T1000 (cell line): ENCODE data around the gene LRRIQ4.

ENCODE experiments used
- DNase-seq: peaks from one replicate; lab custom pipeline; 2025; ENCODE audit warnings: mixed read lengths; lab: John Stamatoyannopoulos, UW

LRRIQ4 gene

GRCh38 chr3:169809230-169809795 is 3.4 kb upstream of the LRRIQ4 start:
- DNase-seq, result no peak

- no peak for DNase-seq
Measured at GRCh38 chr3:169811631-169812331, 889 bp upstream of the LRRIQ4 start.

- no peak for DNase-seq
Measured at GRCh38 chr3:169813278-169813677, 608 bp downstream of the LRRIQ4 start.

GRCh38 chr3:169813757-169814517 is 1.3 kb downstream of the LRRIQ4 start:
- DNase-seq, result no peak

GRCh38 chr3:169815590-169816150 is 3.0 kb downstream of the LRRIQ4 start:
- no peak for DNase-seq

GRCh38 chr3:169818316-169818715 is 5.6 kb downstream of the LRRIQ4 start:
- DNase-seq, result no peak

GRCh38 chr3:169822091-169822490 is 9.4 kb downstream of the LRRIQ4 start:
- DNase-seq, result no peak

GRCh38 chr3:169822540-169822939 is 9.9 kb downstream of the LRRIQ4 start:
- no peak for DNase-seq

GRCh38 chr3:169822983-169823382 is 10.3 kb downstream of the LRRIQ4 start:
- DNase-seq, result no peak

- no peak for DNase-seq
Measured at GRCh38 chr3:169825316-169825715, 12.6 kb downstream of the LRRIQ4 start.

- no peak for DNase-seq
Measured at GRCh38 chr3:169827712-169828111, 15.0 kb downstream of the LRRIQ4 start.

GRCh38 chr3:169835533-169835932 is 22.9 kb downstream of the LRRIQ4 start:
- no peak for DNase-seq

GRCh38 chr3:169836078-169836941 is 23.6 kb downstream of the LRRIQ4 start:
- DNase-seq, result no peak

- DNase-seq, result no peak
Measured at GRCh38 chr3:169836942-169837275, 24.2 kb downstream of the LRRIQ4 start.

- no peak for DNase-seq
Measured at GRCh38 chr3:169838511-169839030, 25.9 kb downstream of the LRRIQ4 start.

- no peak for DNase-seq
Measured at GRCh38 chr3:169841171-169841570, 28.5 kb downstream of the LRRIQ4 start.

GRCh38 chr3:169842960-169843359 is 30.3 kb downstream of the LRRIQ4 start:
- no peak for DNase-seq

- DNase-seq, result peak; percentile 47
Measured at GRCh38 chr3:169846458-169847193, 34.0 kb downstream of the LRRIQ4 start.

- no peak for DNase-seq
Measured at GRCh38 chr3:169847896-169848295, 35.2 kb downstream of the LRRIQ4 start.

GRCh38 chr3:169848741-169849140 is 36.1 kb downstream of the LRRIQ4 start:
- DNase-seq, result no peak

- DNase-seq, result no peak
Measured at GRCh38 chr3:169850618-169851017, 37.9 kb downstream of the LRRIQ4 start.
